ENCODE results near the gene CCL28.

DNA sequence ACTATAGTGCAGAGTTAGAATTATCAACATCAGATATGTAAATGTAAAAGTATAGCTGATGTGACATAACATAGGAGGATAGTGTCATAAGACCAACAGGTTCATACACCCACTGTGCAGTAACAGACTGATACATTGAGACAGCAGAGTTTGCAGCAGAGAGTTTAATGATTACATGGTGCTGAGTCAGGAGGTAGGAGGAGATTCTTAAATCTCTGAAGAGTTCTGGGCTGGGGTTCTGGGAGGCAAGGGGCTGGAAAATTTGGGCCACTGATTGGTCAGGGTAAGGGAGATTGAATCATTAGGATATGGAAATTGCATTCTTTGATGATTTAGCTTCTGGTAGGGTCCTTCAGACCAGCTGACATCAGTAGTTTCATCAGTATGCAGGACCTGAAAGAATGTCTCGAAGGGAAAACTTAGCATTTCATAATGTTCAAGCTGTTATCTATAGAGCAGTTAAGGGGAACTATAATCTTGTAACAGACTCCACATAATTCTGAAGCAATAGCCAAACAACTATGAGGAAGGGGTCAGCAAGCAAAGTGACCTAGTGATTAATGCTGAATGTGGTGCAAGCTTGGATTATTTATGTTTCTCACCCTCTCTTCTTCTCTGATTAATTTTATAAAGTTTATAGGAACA is 35.6 kb downstream of the CCL28 start:
- TF ChIP-seq, protein P1, sequence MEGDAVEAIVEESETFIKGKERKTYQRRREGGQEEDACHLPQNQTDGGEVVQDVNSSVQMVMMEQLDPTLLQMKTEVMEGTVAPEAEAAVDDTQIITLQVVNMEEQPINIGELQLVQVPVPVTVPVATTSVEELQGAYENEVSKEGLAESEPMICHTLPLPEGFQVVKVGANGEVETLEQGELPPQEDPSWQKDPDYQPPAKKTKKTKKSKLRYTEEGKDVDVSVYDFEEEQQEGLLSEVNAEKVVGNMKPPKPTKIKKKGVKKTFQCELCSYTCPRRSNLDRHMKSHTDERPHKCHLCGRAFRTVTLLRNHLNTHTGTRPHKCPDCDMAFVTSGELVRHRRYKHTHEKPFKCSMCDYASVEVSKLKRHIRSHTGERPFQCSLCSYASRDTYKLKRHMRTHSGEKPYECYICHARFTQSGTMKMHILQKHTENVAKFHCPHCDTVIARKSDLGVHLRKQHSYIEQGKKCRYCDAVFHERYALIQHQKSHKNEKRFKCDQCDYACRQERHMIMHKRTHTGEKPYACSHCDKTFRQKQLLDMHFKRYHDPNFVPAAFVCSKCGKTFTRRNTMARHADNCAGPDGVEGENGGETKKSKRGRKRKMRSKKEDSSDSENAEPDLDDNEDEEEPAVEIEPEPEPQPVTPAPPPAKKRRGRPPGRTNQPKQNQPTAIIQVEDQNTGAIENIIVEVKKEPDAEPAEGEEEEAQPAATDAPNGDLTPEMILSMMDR (IDR thresholded peaks at IDR 0.05): no peak
- TF ChIP-seq POLR2A (IDR thresholded peaks at IDR 0.05): no peak

Data from heart left ventricle (tissue), 13 donors.